ENCODE results near the gene SLC6A17. TPM values are rescaled to one million over a fixed set of nuclear protein-coding genes. Genes with fewer than 3 reads are reported as not detected.

The SLC6A17 gene
- under 1 TPM in 1 of 2 donors, not detected in 1; 0.07 TPM for total RNA-seq
- polyA plus RNA-seq (2013, experiment 1 of 2): 0.32 TPM
- polyA plus RNA-seq (2013, experiment 2 of 2): 0.21 TPM
- long read RNA-seq, experiment 1: 0 reads
- long read RNA-seq, experiment 2: 0 reads
- long read RNA-seq, experiment 3: 0 reads
- long read RNA-seq, experiment 4: 0 reads

- no peak within 1 kb of the TSS for H3K27ac Mint-ChIP-seq
- Histone ChIP-seq H3K4me3 (ENCODE audit: low read length) (peak within 1 kb of the TSS; percentile 65), H3K27me3 (ENCODE audit: control insufficient read depth, insufficient read depth, low read length, poor library complexity, severe bottlenecking) (peaks cover 100% of the 10 kb centered on the region), H3K27ac (ENCODE audit: low read depth, low read length) (no peak within 1 kb of the TSS), H3K36me3 (ENCODE audit: control insufficient read depth, insufficient read depth, low read length) (no peaks in the 10 kb centered on the region), H3K9me3 (ENCODE audit: control insufficient read depth, low read length) (no peaks in the 10 kb centered on the region), H3K4me1 (ENCODE audit: control insufficient read depth, insufficient read depth, low read length) (no peaks in the 10 kb centered on the region), H3K9ac (ENCODE audit: extremely low read depth, low read length, poor library complexity, severe bottlenecking) (no peak within 1 kb of the TSS)
- H3K27me3 Mint-ChIP-seq (ENCODE audit: insufficient read depth): peaks cover 48% of the 10 kb centered on the region
- H3K4me3 Mint-ChIP-seq: peak within 1 kb of the TSS; percentile 31
- TF ChIP-seq CTCF (conservative IDR thresholded peaks at IDR 0.05): peak; percentile 65
- H3K4me1 Mint-ChIP-seq: no peaks in the 10 kb centered on the region
- DNase-seq: peak; percentile 82
- H3K9me3 Mint-ChIP-seq: no peaks in the 10 kb centered on the region
- no peaks in the 10 kb centered on the region for H3K36me3 Mint-ChIP-seq (ENCODE audit: low read depth)
- WGBS, 2 experiments (ENCODE audit: insufficient coverage in 1 of 2, insufficient read length in 1 of 2): 1% methylated on average over 38 to 104 of the region's 104 CpGs
These were observed at the start of gene SLC6A17 for GRCh38 chr1:110150330-110151174. Gene SLC6A17, plus strand, starts transcription at chr1:110150494. Its CDS starts 16,436 bp downstream, at chr1:110166930.

- 86 to 88% methylated on average over 5 to 7 of the region's 7 CpGs for WGBS, 2 experiments (ENCODE audit: insufficient coverage in 1 of 2, insufficient read length in 1 of 2)
- no peak overlapping the region for H3K27ac Mint-ChIP-seq
- no peaks in the 10 kb centered on the region for H3K9me3 ChIP-seq (ENCODE audit: control insufficient read depth, low read length)
- H3K27me3 Mint-ChIP-seq (ENCODE audit: insufficient read depth): peaks cover 11% of the 10 kb centered on the region
- no peaks in the 10 kb centered on the region for H3K4me1 Mint-ChIP-seq
- DNase-seq: no peak
- no peak overlapping the region for H3K4me3 Mint-ChIP-seq
- peaks cover 21% of the 10 kb centered on the region for H3K27me3 ChIP-seq (ENCODE audit: control insufficient read depth, insufficient read depth, low read length, poor library complexity, severe bottlenecking)
- TF ChIP-seq CTCF (conservative IDR thresholded peaks at IDR 0.05): no peak
- H3K4me3 ChIP-seq (ENCODE audit: low read length): no peak overlapping the region
- H3K36me3 ChIP-seq (ENCODE audit: control insufficient read depth, insufficient read depth, low read length): no peaks in the 10 kb centered on the region
- no peak overlapping the region for H3K27ac ChIP-seq (ENCODE audit: low read depth, low read length)
- no peaks in the 10 kb centered on the region for H3K9me3 Mint-ChIP-seq
- H3K36me3 Mint-ChIP-seq (ENCODE audit: low read depth): no peaks in the 10 kb centered on the region
- H3K4me1 ChIP-seq (ENCODE audit: control insufficient read depth, insufficient read depth, low read length): no peaks in the 10 kb centered on the region
- no peak overlapping the region for H3K9ac ChIP-seq (ENCODE audit: extremely low read depth, low read length, poor library complexity, severe bottlenecking)
These were observed 48.2 kb upstream of the SLC6A17 start for GRCh38 chr1:110102081-110102480.

GRCh38 chr1:110106013-110106941, 44.0 kb upstream of the SLC6A17 start:
- DNase-seq: peak; percentile 94
- Histone ChIP-seq H3K9me3 (ENCODE audit: control insufficient read depth, low read length) (no peaks in the 10 kb centered on the region), H3K9ac (ENCODE audit: extremely low read depth, low read length, poor library complexity, severe bottlenecking) (no peak overlapping the region), H3K4me1 (ENCODE audit: control insufficient read depth, insufficient read depth, low read length) (no peaks in the 10 kb centered on the region), H3K27ac (ENCODE audit: low read depth, low read length) (no peak overlapping the region), H3K36me3 (ENCODE audit: control insufficient read depth, insufficient read depth, low read length) (no peaks in the 10 kb centered on the region), H3K27me3 (ENCODE audit: control insufficient read depth, insufficient read depth, low read length, poor library complexity, severe bottlenecking) (peaks cover 29% of the 10 kb centered on the region), H3K4me3 (ENCODE audit: low read length) (no peak overlapping the region)
- Mint-ChIP-seq H3K36me3 (ENCODE audit: low read depth) (no peaks in the 10 kb centered on the region), H3K4me3 (no peak overlapping the region), H3K9me3 (no peaks in the 10 kb centered on the region), H3K27me3 (ENCODE audit: insufficient read depth) (peaks cover 16% of the 10 kb centered on the region), H3K4me1 (no peaks in the 10 kb centered on the region), H3K27ac (no peak overlapping the region)
- WGBS, 2 experiments (ENCODE audit: insufficient coverage in 1 of 2, insufficient read length in 1 of 2): 34 to 39% methylated on average over 3 to 8 of the region's 8 CpGs
- TF ChIP-seq CTCF (conservative IDR thresholded peaks at IDR 0.05): peak; percentile 95

All from endodermal cell (in vitro differentiated cells).